KOPT-K1 (cell line): ENCODE results near the gene TAS1R3.

Experiments
- H3K27ac ChIP-seq: fragments of 200-600 bp; sonication (generic); 2 replicates; pipeline ENCODE4 v1.5.1; 2016; ENCODE audit warnings: antibody characterized with exemption, mild to moderate bottlenecking, low read depth, low read length; ENCODE audit not compliant: poor library complexity, severe bottlenecking
- H3K36me3 ChIP-seq: fragments of 200-600 bp; sonication (generic); 2 replicates; pipeline ENCODE4 v1.5.1; 2017; ENCODE audit warnings: antibody characterized with exemption, mild to moderate bottlenecking, low read length, moderate library complexity; ENCODE audit not compliant: insufficient read depth
- H3K9me3 ChIP-seq: fragments of 200-600 bp; sonication (generic); 2 replicates; pipeline ENCODE4 v1.5.1; 2017; ENCODE audit warnings: antibody characterized with exemption, low read length, mild to moderate bottlenecking; ENCODE audit not compliant: insufficient read depth, poor library complexity, severe bottlenecking

Gene TAS1R3

GRCh38 chr1:1354271-1355247, 23.5 kb downstream of the TAS1R3 start:
- H3K9me3 ChIP-seq: no peaks in the 10 kb centered on the region
- no peak overlapping the region for H3K27ac ChIP-seq
- H3K36me3 ChIP-seq: no peaks in the 10 kb centered on the region

- Histone ChIP-seq H3K27ac (no peak overlapping the region), H3K36me3 (no peaks in the 10 kb centered on the region)
These were observed 24.3 kb downstream of the TAS1R3 start for GRCh38 chr1:1355416-1355815.

GRCh38 chr1:1356166-1356795, 25.2 kb downstream of the TAS1R3 start:
- H3K27ac ChIP-seq: no peak overlapping the region
- H3K9me3 ChIP-seq: no peaks in the 10 kb centered on the region
- no peaks in the 10 kb centered on the region for H3K36me3 ChIP-seq

More at GRCh38 chr1:1355416-1355815, 24.3 kb downstream of the TAS1R3 start:
- H3K9me3 ChIP-seq: no peaks in the 10 kb centered on the region

GRCh38 chr1:1356796-1357401, 25.8 kb downstream of the TAS1R3 start:
- H3K27ac ChIP-seq: no peak overlapping the region
- no peaks in the 10 kb centered on the region for H3K9me3 ChIP-seq
- no peaks in the 10 kb centered on the region for H3K36me3 ChIP-seq

- H3K36me3 ChIP-seq: no peaks in the 10 kb centered on the region
- no peak overlapping the region for H3K27ac ChIP-seq
- no peaks in the 10 kb centered on the region for H3K9me3 ChIP-seq
These were observed 26.9 kb downstream of the TAS1R3 start for GRCh38 chr1:1357871-1358432.

GRCh38 chr1:1358433-1359271, 27.6 kb downstream of the TAS1R3 start, which contains the start of gene MXRA8:
MXRA8 (minus strand) TSS chr1:1358555; CDS start chr1:1358504, 51 bp downstream.
- H3K27ac ChIP-seq: no peak within 1 kb of the TSS
- no peaks in the 10 kb centered on the region for H3K36me3 ChIP-seq
- H3K9me3 ChIP-seq: no peaks in the 10 kb centered on the region

GRCh38 chr1:1359308-1359663, 28.2 kb downstream of the TAS1R3 start:
- Histone ChIP-seq H3K27ac (no peak overlapping the region), H3K9me3 (no peaks in the 10 kb centered on the region), H3K36me3 (no peaks in the 10 kb centered on the region)

GRCh38 chr1:1359664-1360468, 28.8 kb downstream of the TAS1R3 start:
- no peak overlapping the region for H3K27ac ChIP-seq
- H3K9me3 ChIP-seq: no peaks in the 10 kb centered on the region
- H3K36me3 ChIP-seq: no peaks in the 10 kb centered on the region

- Histone ChIP-seq H3K9me3 (no peaks in the 10 kb centered on the region), H3K27ac (no peak overlapping the region), H3K36me3 (no peaks in the 10 kb centered on the region)
These were observed 29.6 kb downstream of the TAS1R3 start for GRCh38 chr1:1360506-1361169.

- H3K9me3 ChIP-seq: peaks cover 6% of the 10 kb centered on the region
- H3K27ac ChIP-seq: no peak overlapping the region
- H3K36me3 ChIP-seq: no peaks in the 10 kb centered on the region
These were observed 30.3 kb downstream of the TAS1R3 start for GRCh38 chr1:1361233-1361981.

- Histone ChIP-seq H3K27ac (no peak overlapping the region), H3K36me3 (no peaks in the 10 kb centered on the region), H3K9me3 (peaks cover 12% of the 10 kb centered on the region)
These were observed 30.9 kb downstream of the TAS1R3 start for GRCh38 chr1:1361982-1362423.

GRCh38 chr1:1364266-1364665, 33.2 kb downstream of the TAS1R3 start:
- Histone ChIP-seq H3K36me3 (no peaks in the 10 kb centered on the region), H3K9me3 (peaks cover 17% of the 10 kb centered on the region), H3K27ac (no peak overlapping the region)
